H1 (cell line): ENCODE measurements around the gene ABCA13. TPM values are rescaled to one million over a fixed set of nuclear protein-coding genes. Genes with fewer than 3 reads are reported as not detected.

Experiments used
- KDM4A ChIP-seq: IDR thresholded peaks from one replicate; pipeline ENCODE4 v1.7.1; 2012; ENCODE audit warnings: low read depth, mild to moderate bottlenecking, moderate library complexity, low read length, inconsistent platforms; ENCODE audit not compliant: severe bottlenecking
- SIRT6 ChIP-seq: IDR thresholded peaks from one replicate; pipeline ENCODE4 v1.7.1; 2012; ENCODE audit warnings: low read length, inconsistent platforms
- SP4 ChIP-seq: IDR thresholded peaks from 2 replicates; pipeline ENCODE4 v1.6.1; 2012; ENCODE audit warnings: low read length, inconsistent platforms
- TAF7 ChIP-seq: optimal IDR thresholded peaks from 2 replicates; pipeline ENCODE3; 2011; ENCODE audit warnings: low read depth, mild to moderate bottlenecking, inconsistent platforms, low read length, moderate library complexity, borderline replicate concordance
- TEAD4 ChIP-seq: IDR thresholded peaks from 2 replicates; pipeline ENCODE4 v1.6.1; 2012; ENCODE audit warnings: low read depth, low read length, inconsistent platforms, mixed read lengths
- polyA plus RNA-seq, 7 experiments: library from polyadenylated mRNA; depleted of rRNA in 3 of 7; stranded (reverse) in 5 of 7; unstranded in 2 of 7; fragments of >200 nt in 5 of 7; fragments of 200-250 nt in 2 of 7; gene quantifications; 1 replicate in 5 of 7; 2 replicates in 1 of 7; 4 replicates in 1 of 7; pipeline versions ENCODE4 v1.2.1 to v1.2.3, GENCODE V29; 2011 to 2013; ENCODE audit warnings: missing spikeins in 2 of 7, mixed read lengths in 2 of 7
- total RNA-seq: library from RNA; stranded (reverse); fragmentation: NEBNext Ultra II Directional; extraction: Animal tissue kit (Norgen Biotek cat#: 25700); gene quantifications from 2 replicates; pipeline ENCODE4 v1.2.1, GENCODE V29; 2021
- TF ChIP-seq, protein P1 (sequence below), 3 experiments: IDR thresholded peaks; 1 replicate in 2 of 3; 2 replicates in 1 of 3; pipeline versions ENCODE4 v1.5.1 to v1.6.1; 2011; ENCODE audit warnings: low read length in 3 of 3, mild to moderate bottlenecking in 3 of 3, inconsistent platforms in 2 of 3, low read depth in 1 of 3, moderate library complexity in 1 of 3; ENCODE audit not compliant: insufficient read depth in 1 of 3; ENCODE audit errors: control extremely low read depth in 1 of 3
- TF ChIP-seq, protein P2 (sequence below): IDR thresholded peaks from 2 replicates; pipeline ENCODE4 v1.6.1; 2011; ENCODE audit warnings: low read depth, mild to moderate bottlenecking, low read length; ENCODE audit not compliant: insufficient read depth

The ABCA13 gene
- total and polyA plus RNA-seq, 2 of the 8 experiments (the other 6 are each of a cell fraction or from before 2014, with no cell fraction given), result 0.07 to 0.09 TPM

DNA sequence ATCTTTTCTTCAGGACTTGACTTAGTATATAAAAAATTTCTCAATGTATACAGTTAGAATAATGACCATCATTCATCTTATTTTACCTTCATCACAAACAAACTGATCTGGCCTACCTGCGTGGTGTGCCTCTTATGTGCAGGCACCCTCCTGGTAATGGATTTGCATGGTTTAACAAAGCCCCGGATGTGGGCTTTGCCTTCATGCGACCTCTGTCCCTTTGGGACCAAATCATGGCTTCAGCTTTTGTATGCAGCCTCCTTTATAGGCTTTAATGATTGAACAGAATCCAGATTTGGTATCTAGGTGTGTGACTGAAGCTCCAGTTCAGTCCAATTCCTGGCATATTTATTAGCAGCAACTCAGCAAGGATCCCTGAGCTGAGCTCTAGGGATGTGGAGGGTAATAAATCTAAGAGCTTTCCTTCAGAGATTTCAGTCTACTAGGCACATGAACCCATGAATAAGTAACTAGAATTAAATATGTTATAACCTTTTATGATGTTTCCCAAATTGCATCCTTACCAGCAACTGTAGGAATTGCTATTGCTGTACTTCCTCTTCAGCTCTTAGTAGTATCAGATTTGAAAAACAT is 256.9 kb downstream of the ABCA13 start (continued):
- TF ChIP-seq, protein P1, sequence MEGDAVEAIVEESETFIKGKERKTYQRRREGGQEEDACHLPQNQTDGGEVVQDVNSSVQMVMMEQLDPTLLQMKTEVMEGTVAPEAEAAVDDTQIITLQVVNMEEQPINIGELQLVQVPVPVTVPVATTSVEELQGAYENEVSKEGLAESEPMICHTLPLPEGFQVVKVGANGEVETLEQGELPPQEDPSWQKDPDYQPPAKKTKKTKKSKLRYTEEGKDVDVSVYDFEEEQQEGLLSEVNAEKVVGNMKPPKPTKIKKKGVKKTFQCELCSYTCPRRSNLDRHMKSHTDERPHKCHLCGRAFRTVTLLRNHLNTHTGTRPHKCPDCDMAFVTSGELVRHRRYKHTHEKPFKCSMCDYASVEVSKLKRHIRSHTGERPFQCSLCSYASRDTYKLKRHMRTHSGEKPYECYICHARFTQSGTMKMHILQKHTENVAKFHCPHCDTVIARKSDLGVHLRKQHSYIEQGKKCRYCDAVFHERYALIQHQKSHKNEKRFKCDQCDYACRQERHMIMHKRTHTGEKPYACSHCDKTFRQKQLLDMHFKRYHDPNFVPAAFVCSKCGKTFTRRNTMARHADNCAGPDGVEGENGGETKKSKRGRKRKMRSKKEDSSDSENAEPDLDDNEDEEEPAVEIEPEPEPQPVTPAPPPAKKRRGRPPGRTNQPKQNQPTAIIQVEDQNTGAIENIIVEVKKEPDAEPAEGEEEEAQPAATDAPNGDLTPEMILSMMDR (IDR thresholded peaks at IDR 0.05; ENCODE audit: control extremely low read depth in 1 of 3, insufficient read depth in 1 of 3, low read depth in 1 of 3, low read length in 3 of 3), result no peak
- TF ChIP-seq SIRT6 (no peak), KDM4A (no peak), TAF7 (no peak), SP4 (no peak), TEAD4 (no peak)
- TF ChIP-seq, protein P2, sequence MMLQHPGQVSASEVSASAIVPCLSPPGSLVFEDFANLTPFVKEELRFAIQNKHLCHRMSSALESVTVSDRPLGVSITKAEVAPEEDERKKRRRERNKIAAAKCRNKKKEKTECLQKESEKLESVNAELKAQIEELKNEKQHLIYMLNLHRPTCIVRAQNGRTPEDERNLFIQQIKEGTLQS, result no peak
